ENCODE data around the gene COA4.

GRCh38 chr11:73833067-73833466 lies 43.6 kb downstream of the COA4 start:
- TF ChIP-seq REST (IDR thresholded peaks at IDR 0.05) = no peak
- TF ChIP-seq CHD4 (IDR thresholded peaks at IDR 0.05; ENCODE audit: borderline replicate concordance) = no peak
- no peak for TF ChIP-seq CTCF (IDR thresholded peaks at IDR 0.05)
- TF ChIP-seq RAD21 (conservative IDR thresholded peaks at IDR 0.05 in 1 of 2, IDR thresholded peaks at IDR 0.05 in 1 of 2) = no peak
- TF ChIP-seq MAX (IDR thresholded peaks at IDR 0.05) = no peak
- no peak for TF ChIP-seq MAZ (IDR thresholded peaks at IDR 0.05; ENCODE audit: borderline replicate concordance, low read depth, low read length)
- no peak for TF ChIP-seq ELK1 (IDR thresholded peaks at IDR 0.05; ENCODE audit: low read depth, low read length)
- no peak for TF ChIP-seq MYC (IDR thresholded peaks at IDR 0.05; ENCODE audit: borderline replicate concordance, low read length)
- TF ChIP-seq EP300 (IDR thresholded peaks at IDR 0.05) = no peak
- TF ChIP-seq PBX3 (IDR thresholded peaks at IDR 0.05) = no peak
- TF ChIP-seq CBX8 (IDR thresholded peaks at IDR 0.05) = no peak
- no peak for TF ChIP-seq KDM5A (IDR thresholded peaks at IDR 0.05)
